WTC11 (cell line): Measurements from ENCODE around the gene GCDH. TPM values are rescaled to one million over a fixed set of nuclear protein-coding genes. Genes with fewer than 3 reads are reported as not detected.
A peak's percentile ranks its signal among the peaks of the same experiment; 100 is the strongest.

Experiments
- ATAC-seq: fragments of 200-7000 bp; cut with Tn5 transposase; 2 replicates; pipeline ENCODE4 v1.10.0; 2021; ENCODE audit warnings: mild to moderate bottlenecking, moderate library complexity
- CTCF ChIA-PET: fragments of 300-600 bp; sonication (Branson Sonifier 250); formaldehyde crosslinking; loops from one replicate; lab custom pipeline; 2021; ENCODE audit warnings: antibody characterized with exemption; lab: Charles Lee
- POLR2A ChIA-PET: fragments of 350-600 bp; sonication (Branson Sonifier 250); formaldehyde crosslinking; loops from one replicate; lab custom pipeline; 2021; ENCODE audit warnings: antibody characterized with exemption; lab: Charles Lee
- DNase-seq: peaks from one replicate; pipeline ENCODE4 v3.0.0; 2021; ENCODE audit warnings: low spot score
- H3K27ac Mint-ChIP-seq: 2 replicates; pipeline ENCODE4 v1.8.0; 2021; ENCODE audit warnings: mixed read lengths
- H3K27me3 Mint-ChIP-seq: 2 replicates; pipeline ENCODE4 v1.8.0; 2021; ENCODE audit warnings: low read depth, mild to moderate bottlenecking, moderate library complexity, mixed read lengths
- H3K36me3 Mint-ChIP-seq: 2 replicates; pipeline ENCODE4 v1.8.0; 2021; ENCODE audit warnings: mixed read lengths
- H3K4me1 Mint-ChIP-seq: 2 replicates; pipeline ENCODE4 v1.8.0; 2022; ENCODE audit warnings: mixed read lengths
- H3K4me3 Mint-ChIP-seq: 2 replicates; pipeline ENCODE4 v1.8.0; 2021; ENCODE audit warnings: mild to moderate bottlenecking, moderate library complexity, mixed read lengths
- H3K9me3 Mint-ChIP-seq: 2 replicates; pipeline ENCODE4 v1.8.0; 2021; ENCODE audit warnings: mixed read lengths
- ATF2 ChIP-seq: sonication (generic); formaldehyde crosslinking; IDR thresholded peaks from 2 replicates; pipeline ENCODE4 v1.8.1; 2022; ENCODE audit warnings: low read depth, missing genetic modification reagents, borderline replicate concordance
- CBFB ChIP-seq: sonication (generic); formaldehyde crosslinking; IDR thresholded peaks from 2 replicates; pipeline ENCODE4 v1.8.1; 2022; ENCODE audit warnings: mild to moderate bottlenecking, low read depth, missing genetic modification reagents
- CDX4 ChIP-seq: fragments of 250-450 bp; sonication (Bioruptor Pico); IDR thresholded peaks from 2 replicates; pipeline ENCODE4 v1.9.0; 2021; ENCODE audit warnings: moderate library complexity, mild to moderate bottlenecking, inconsistent platforms, borderline replicate concordance
- E2F4 ChIP-seq: sonication (generic); formaldehyde crosslinking; IDR thresholded peaks from 2 replicates; pipeline ENCODE4 v1.8.1; 2022; ENCODE audit warnings: low read depth, mild to moderate bottlenecking, moderate library complexity, missing genetic modification reagents, borderline replicate concordance
- KAT7 ChIP-seq: sonication (generic); formaldehyde crosslinking; IDR thresholded peaks from 2 replicates; pipeline ENCODE4 v1.8.1; 2023; ENCODE audit warnings: missing genetic modification reagents, mild to moderate bottlenecking, borderline replicate concordance
- MLX ChIP-seq: sonication (generic); formaldehyde crosslinking; IDR thresholded peaks from 2 replicates; pipeline ENCODE4 v1.8.1; 2023; ENCODE audit warnings: mild to moderate bottlenecking, missing genetic modification reagents, moderate library complexity
- NFE2L1 ChIP-seq: sonication (generic); formaldehyde crosslinking; IDR thresholded peaks from 2 replicates; pipeline ENCODE4 v1.8.1; 2023; ENCODE audit warnings: missing genetic modification reagents
- NR1H2 ChIP-seq: sonication (generic); formaldehyde crosslinking; IDR thresholded peaks from 2 replicates; pipeline ENCODE4 v1.9.0; 2021; ENCODE audit warnings: mild to moderate bottlenecking, moderate library complexity, missing genetic modification reagents
- STAT6 ChIP-seq: sonication (generic); formaldehyde crosslinking; conservative IDR thresholded peaks from 2 replicates; pipeline ENCODE4 v1.8.1; 2023; ENCODE audit warnings: mild to moderate bottlenecking, low read depth, missing genetic modification reagents, moderate library complexity
- TCF7 ChIP-seq: sonication (generic); formaldehyde crosslinking; IDR thresholded peaks from 2 replicates; pipeline ENCODE4 v1.8.0; 2022; ENCODE audit warnings: mild to moderate bottlenecking, low read depth, missing genetic modification reagents, moderate library complexity
- TEAD1 ChIP-seq: sonication (generic); formaldehyde crosslinking; IDR thresholded peaks from 2 replicates; pipeline ENCODE4 v1.8.0; 2022; ENCODE audit warnings: mild to moderate bottlenecking, missing genetic modification reagents
- USF2 ChIP-seq: sonication (generic); formaldehyde crosslinking; IDR thresholded peaks from 2 replicates; pipeline ENCODE4 v1.8.1; 2023; ENCODE audit warnings: mild to moderate bottlenecking, missing genetic modification reagents, moderate library complexity
- ZBTB43 ChIP-seq: sonication (generic); formaldehyde crosslinking; IDR thresholded peaks from 2 replicates; pipeline ENCODE4 v1.8.1; 2023; ENCODE audit warnings: mild to moderate bottlenecking, missing genetic modification reagents
- ZNF121 ChIP-seq: sonication (generic); formaldehyde crosslinking; IDR thresholded peaks from 2 replicates; pipeline ENCODE4 v1.8.0; 2023; ENCODE audit warnings: missing genetic modification reagents
- total RNA-seq: library from RNA; stranded (reverse); gene quantifications from 3 replicates; pipeline ENCODE4 v1.2.3, GENCODE V29; 2021

GCDH gene
- total RNA-seq, 1 experiment from 2014 or later = 69.0 TPM

- H3K9me3 Mint-ChIP-seq = peaks cover 5% of the 10 kb centered on the region
- peaks cover 15% of the 10 kb centered on the region; the same call in 1 of the 2 replicates for H3K36me3 Mint-ChIP-seq
- H3K27ac Mint-ChIP-seq = peak overlapping the region; percentile 11; the same call in 1 of the 2 replicates
- TF ChIP-seq USF2 (CRISPR knock-in tag) (no peak), CBFB (CRISPR knock-in tag) (no peak), ZBTB43 (CRISPR knock-in tag) (no peak), CDX4 (CRISPR knock-in tag) (no peak), TEAD1 (CRISPR knock-in tag) (no peak), E2F4 (CRISPR knock-in tag) (no peak), ZNF121 (CRISPR knock-in tag) (peak; percentile 87), KAT7 (CRISPR knock-in tag) (no peak), TCF7 (CRISPR knock-in tag) (no peak)
- peak overlapping the region; percentile 90; the same call in 1 of the 2 replicates for H3K4me3 Mint-ChIP-seq
- CTCF ChIA-PET = interaction anchor here (0.7 to 2.8 kb wide), 8 partner anchors 10 to 217 kb away, joined by 3 to 21 read pairs (median 6); partner anchors contain the start of gene RTBDN
- peaks cover 41% of the 10 kb centered on the region for H3K27me3 Mint-ChIP-seq
- no peak for DNase-seq
- no peak for ATAC-seq
- POLR2A ChIA-PET = interaction anchor here (0.8 to 1.4 kb wide), 3 partner anchors 8 to 286 kb away, joined by 4 to 13 read pairs (median 5); partner anchors contain the start of gene GCDH
- peaks cover 13% of the 10 kb centered on the region for H3K4me1 Mint-ChIP-seq
Observed at GRCh38 chr19:12882589-12882988, 8.4 kb upstream of the GCDH start.

GRCh38 chr19:12884202-12884601 lies 6.8 kb upstream of the GCDH start:
- DNase-seq (no peak), ATAC-seq (no peak)
- Mint-ChIP-seq H3K4me3 (no peak overlapping the region), H3K36me3 (peaks cover 7% of the 10 kb centered on the region; the same call in 1 of the 2 replicates), H3K27me3 (peaks cover 47% of the 10 kb centered on the region), H3K27ac (no peak overlapping the region), H3K9me3 (peaks cover 5% of the 10 kb centered on the region), H3K4me1 (peaks cover 13% of the 10 kb centered on the region)
- POLR2A ChIA-PET = interaction anchor here (1.6 to 2.9 kb wide), 3 partner anchors 11 to 54 kb away, joined by 5 to 18 read pairs (median 13); partner anchors contain the start of gene CALR
- CTCF ChIA-PET = interaction anchor here (1.3 to 2.8 kb wide), 12 partner anchors 11 to 210 kb away, joined by 5 to 63 read pairs (median 12); no protein-coding TSS in a partner anchor
- TF ChIP-seq NR1H2 (CRISPR knock-in tag) (no peak), KAT7 (CRISPR knock-in tag) (0 out of 2 replicates have a peak, but pooled peaks have one; percentile 1), STAT6 (CRISPR knock-in tag) (no peak), MLX (CRISPR knock-in tag) (no peak), ATF2 (no peak), NFE2L1 (CRISPR knock-in tag) (no peak)
